PC-3 (cell line): ENCODE measurements around the gene RBP2. TPM values are rescaled to one million over a fixed set of nuclear protein-coding genes. Genes with fewer than 3 reads are reported as not detected.

Source experiments
- ATAC-seq: fragments of 200-7000 bp; cut with Tn5 transposase; 2 replicates; pipeline ENCODE4 v1.9.1; 2020; ENCODE audit warnings: mild to moderate bottlenecking, moderate library complexity
- BruUV-seq: library from RNA; stranded (reverse); fragments of 400-500 nt; replicated peaks from 2 replicates; lab custom pipeline; 2021; lab: Mats Ljungman, UMichigan
- CTCF ChIA-PET: fragments of 300-600 bp; sonication (Branson Sonifier 250); formaldehyde crosslinking; loops from one replicate; lab custom pipeline; 2022; ENCODE audit warnings: antibody characterized with exemption; lab: Charles Lee
- POLR2A ChIA-PET: fragments of 300-600 bp; sonication (Branson Sonifier 250); formaldehyde crosslinking; loops from one replicate; lab custom pipeline; 2022; ENCODE audit warnings: antibody characterized with exemption; ENCODE audit not compliant: unreplicated experiment; lab: Charles Lee
- DNase-seq: peaks from one replicate; pipeline ENCODE4 v3.0.0-alpha.2; 2015
- H2AFZ ChIP-seq: fragments of 300-600 bp; sonication (generic); 2 replicates; pipeline ENCODE4 v1.6.0; 2016; ENCODE audit warnings: antibody characterized with exemption, low read length
- H3F3A ChIP-seq: fragments of 300-600 bp; sonication (generic); one replicate; pipeline ENCODE4 v1.6.0; 2017; ENCODE audit warnings: antibody characterized with exemption, low read length, control low read depth, mild to moderate bottlenecking; ENCODE audit not compliant: unreplicated experiment
- H3K27ac ChIP-seq: fragments of 300-600 bp; sonication (generic); 2 replicates; pipeline ENCODE4 v1.5.1; 2016; ENCODE audit warnings: mild to moderate bottlenecking, low read length
- H3K27me3 ChIP-seq: fragments of 300-600 bp; sonication (generic); 2 replicates; pipeline ENCODE4 v1.6.1; 2016; ENCODE audit warnings: low read length, mixed read lengths
- H3K36me3 ChIP-seq: fragments of 300-600 bp; sonication (generic); 2 replicates; pipeline ENCODE4 v1.6.1; 2016; ENCODE audit warnings: low read depth, mixed run types, low read length, mixed read lengths
- H3K4me1 ChIP-seq: fragments of 300-600 bp; sonication (generic); 2 replicates; pipeline ENCODE4 v1.5.1; 2016; ENCODE audit warnings: low read length; ENCODE audit not compliant: insufficient read depth
- H3K4me2 ChIP-seq: fragments of 300-600 bp; sonication (generic); 2 replicates; pipeline ENCODE4 v1.6.0; 2016; ENCODE audit warnings: low read length
- H3K4me3 ChIP-seq: fragments of 300-600 bp; sonication (generic); 2 replicates; pipeline ENCODE4 v1.5.1; 2016; ENCODE audit warnings: mild to moderate bottlenecking, low read length, mixed read lengths
- H3K79me2 ChIP-seq: fragments of 300-600 bp; sonication (generic); 2 replicates; pipeline ENCODE4 v1.6.1; 2017; ENCODE audit warnings: low read length, mixed read lengths
- H3K9ac ChIP-seq: fragments of 300-600 bp; sonication (generic); 2 replicates; pipeline ENCODE4 v1.6.0; 2016; ENCODE audit warnings: mild to moderate bottlenecking, low read length
- H3K9me2 ChIP-seq: fragments of 300-600 bp; sonication (generic); replicated peaks from 2 replicates; pipeline ENCODE4 v1.6.1; 2016; ENCODE audit warnings: mixed run types, low read length, mixed read lengths
- H3K9me3 ChIP-seq: fragments of 300-600 bp; sonication (generic); 2 replicates; pipeline ENCODE4 v1.6.1; 2016; ENCODE audit warnings: low read length, mixed read lengths
- H4K20me1 ChIP-seq: fragments of 300-600 bp; sonication (generic); 2 replicates; pipeline ENCODE4 v1.6.1; 2016; ENCODE audit warnings: low read length, mixed read lengths
- CTCF ChIP-seq: fragments of 300-600 bp; sonication (generic); conservative IDR thresholded peaks from 2 replicates; pipeline ENCODE4 v1.5.1; 2017; ENCODE audit warnings: antibody characterized with exemption, low read depth, mild to moderate bottlenecking, low read length
- EZH2 ChIP-seq: fragments of 300-600 bp; sonication (generic); IDR thresholded peaks from one replicate; pipeline ENCODE4 v1.6.1; 2017; ENCODE audit warnings: antibody characterized with exemption, mild to moderate bottlenecking, low read length; ENCODE audit not compliant: unreplicated experiment
- EZH2phosphoT487 ChIP-seq: fragments of 300-600 bp; sonication (generic); IDR thresholded peaks from 2 replicates; pipeline ENCODE4 v1.6.1; 2018; ENCODE audit warnings: mild to moderate bottlenecking, antibody characterized with exemption, low read length, borderline replicate concordance
- intact Hi-C: fragments of 100-400 bp; cut with micrococcal nuclease; formaldehyde crosslinking; loops from 2 replicates; pipeline ENCODE4 v1.9.0; 2023
- total RNA-seq: library from RNA; depleted of rRNA; stranded (reverse); fragments of >200 nt; gene quantifications from 2 replicates; pipeline ENCODE4 v1.2.3, GENCODE V29; 2014

The RBP2 gene
- total RNA-seq, 1 experiment from 2014 or later, result not detected

GRCh38 chr3:139463466-139463865 is 12.8 kb downstream of the RBP2 start:
- Histone ChIP-seq H3K9ac (no peak overlapping the region), H3K27me3 (no peaks in the 10 kb centered on the region), H2AFZ (no peak overlapping the region), H3K9me2 (no peaks in the 10 kb centered on the region), H3K27ac (no peak overlapping the region), H3K4me2 (no peak overlapping the region), H3K36me3 (no peaks in the 10 kb centered on the region), H3K79me2 (no peaks in the 10 kb centered on the region), H3K4me1 (no peaks in the 10 kb centered on the region), H3K9me3 (no peaks in the 10 kb centered on the region), H4K20me1 (no peaks in the 10 kb centered on the region), H3K4me3 (no peak overlapping the region), H3F3A (no peaks in the 10 kb centered on the region)
- no TSS peak for BruUV-seq
- ChIA-PET CTCF (no interaction called here), POLR2A (no interaction called here)
- intact Hi-C loops, result no loop called here
- DNase-seq, result no peak
- TF ChIP-seq EZH2phosphoT487, result no peak
- TF ChIP-seq EZH2, result no peak
- TF ChIP-seq CTCF, result no peak
- ATAC-seq, result no peak

GRCh38 chr3:139460529-139460928 is 15.8 kb downstream of the RBP2 start:
- intact Hi-C loops, result no loop called here
- TF ChIP-seq EZH2phosphoT487, result no peak
- no peak for TF ChIP-seq CTCF
- no peak for TF ChIP-seq EZH2
- Histone ChIP-seq H4K20me1 (no peaks in the 10 kb centered on the region), H3K4me2 (no peak overlapping the region), H3K27me3 (no peaks in the 10 kb centered on the region), H3K4me3 (no peak overlapping the region), H3K79me2 (no peaks in the 10 kb centered on the region), H2AFZ (no peak overlapping the region), H3K9me3 (no peaks in the 10 kb centered on the region), H3K9ac (no peak overlapping the region), H3K36me3 (no peaks in the 10 kb centered on the region), H3K27ac (no peak overlapping the region), H3F3A (no peaks in the 10 kb centered on the region), H3K9me2 (no peaks in the 10 kb centered on the region), H3K4me1 (peaks cover 10% of the 10 kb centered on the region; the same call in 1 of the 2 replicates)
- ChIA-PET CTCF (no interaction called here), POLR2A (no interaction called here)
- ATAC-seq (no peak), DNase-seq (no peak)
- BruUV-seq, result no TSS peak

- intact Hi-C loops, result no loop called here
- Histone ChIP-seq H3K4me2 (no peak overlapping the region), H2AFZ (no peak overlapping the region), H4K20me1 (no peaks in the 10 kb centered on the region), H3K27ac (no peak overlapping the region), H3K4me3 (no peak overlapping the region), H3K27me3 (no peaks in the 10 kb centered on the region), H3K4me1 (peaks cover 10% of the 10 kb centered on the region; the same call in 1 of the 2 replicates), H3K79me2 (no peaks in the 10 kb centered on the region), H3K36me3 (no peaks in the 10 kb centered on the region), H3K9me2 (no peaks in the 10 kb centered on the region), H3K9ac (no peak overlapping the region), H3K9me3 (no peaks in the 10 kb centered on the region), H3F3A (no peaks in the 10 kb centered on the region)
- CTCF ChIA-PET, result no interaction called here
- TF ChIP-seq EZH2 (no peak), EZH2phosphoT487 (no peak), CTCF (no peak)
- DNase-seq, result no peak
- BruUV-seq, result no TSS peak
- ATAC-seq, result no peak
- POLR2A ChIA-PET, result no interaction called here
Observed at GRCh38 chr3:139460076-139460475, 16.2 kb downstream of the RBP2 start.
